ES-I3 (cell line): ENCODE measurements around the gene TLR7.

Experiments
- H3K36me3 ChIP-seq: 2 replicates; pipeline ENCODE4 v1.6.1; 2013; ENCODE audit warnings: mild to moderate bottlenecking, low read length, control low read depth, moderate library complexity; ENCODE audit not compliant: insufficient read depth
- H3K4me1 ChIP-seq: 2 replicates; pipeline ENCODE4 v1.6.1; 2013; ENCODE audit warnings: mild to moderate bottlenecking, control low read depth, low read length; ENCODE audit not compliant: insufficient read depth
- H3K9ac ChIP-seq: 2 replicates; pipeline ENCODE4 v1.6.1; 2013; ENCODE audit warnings: low read depth, mild to moderate bottlenecking, low read length, moderate library complexity
- H3K9me3 ChIP-seq: 2 replicates; pipeline ENCODE4 v1.6.1; 2013; ENCODE audit warnings: mild to moderate bottlenecking, low read length, moderate library complexity; ENCODE audit not compliant: control insufficient read depth, insufficient read depth

The TLR7 gene

GRCh38 chrX:12898073-12898472 is 31.2 kb downstream of the TLR7 start:
- Histone ChIP-seq H3K4me1 (peaks cover 14% of the 10 kb centered on the region; the same call in 1 of the 2 replicates), H3K9me3 (no peaks in the 10 kb centered on the region), H3K36me3 (no peaks in the 10 kb centered on the region), H3K9ac (no peak overlapping the region)

GRCh38 chrX:12899506-12899905 is 32.6 kb downstream of the TLR7 start:
- no peaks in the 10 kb centered on the region; the same call in 1 of the 2 replicates for H3K9me3 ChIP-seq
- H3K4me1 ChIP-seq: peaks cover 14% of the 10 kb centered on the region; the same call in 1 of the 2 replicates
- H3K9ac ChIP-seq: no peak overlapping the region; the same call in 1 of the 2 replicates
- H3K36me3 ChIP-seq: no peaks in the 10 kb centered on the region

GRCh38 chrX:12901486-12901885 is 34.6 kb downstream of the TLR7 start:
- H3K9ac ChIP-seq: no peak overlapping the region
- no peaks in the 10 kb centered on the region for H3K36me3 ChIP-seq
- H3K4me1 ChIP-seq: peaks cover 14% of the 10 kb centered on the region; the same call in 1 of the 2 replicates
- no peaks in the 10 kb centered on the region; the same call in 1 of the 2 replicates for H3K9me3 ChIP-seq

GRCh38 chrX:12903646-12904045 is 36.8 kb downstream of the TLR7 start:
- Histone ChIP-seq H3K9me3 (no peaks in the 10 kb centered on the region; the same call in 1 of the 2 replicates), H3K4me1 (peaks cover 11% of the 10 kb centered on the region; the same call in 1 of the 2 replicates), H3K9ac (no peak overlapping the region), H3K36me3 (no peaks in the 10 kb centered on the region)

GRCh38 chrX:12906046-12906761 is 39.3 kb downstream of the TLR7 start, which contains the start of gene TLR8:
TSS of gene TLR8 (plus strand) at chrX:12906620. CDS start at chrX:12906707, 87 bp downstream.
- H3K4me1 ChIP-seq: no peaks in the 10 kb centered on the region
- H3K9me3 ChIP-seq: no peaks in the 10 kb centered on the region; the same call in 1 of the 2 replicates
- no peaks in the 10 kb centered on the region for H3K36me3 ChIP-seq
- H3K9ac ChIP-seq: no peak within 1 kb of the TSS

GRCh38 chrX:12910423-12911121 is 43.7 kb downstream of the TLR7 start:
- Histone ChIP-seq H3K36me3 (no peaks in the 10 kb centered on the region), H3K9me3 (no peaks in the 10 kb centered on the region), H3K4me1 (no peaks in the 10 kb centered on the region), H3K9ac (no peak overlapping the region)

- Histone ChIP-seq H3K9me3 (no peaks in the 10 kb centered on the region), H3K4me1 (no peaks in the 10 kb centered on the region), H3K36me3 (no peaks in the 10 kb centered on the region), H3K9ac (no peak overlapping the region)
These were observed 44.2 kb downstream of the TLR7 start for GRCh38 chrX:12911122-12911470.

GRCh38 chrX:12912791-12913482 is 46.1 kb downstream of the TLR7 start:
- H3K9ac ChIP-seq: no peak overlapping the region
- no peaks in the 10 kb centered on the region for H3K36me3 ChIP-seq
- H3K9me3 ChIP-seq: no peaks in the 10 kb centered on the region
- H3K4me1 ChIP-seq: no peaks in the 10 kb centered on the region

- no peaks in the 10 kb centered on the region for H3K36me3 ChIP-seq
- no peak overlapping the region for H3K9ac ChIP-seq
- no peaks in the 10 kb centered on the region; the same call in 1 of the 2 replicates for H3K9me3 ChIP-seq
- no peaks in the 10 kb centered on the region for H3K4me1 ChIP-seq
These were observed 50.9 kb downstream of the TLR7 start for GRCh38 chrX:12917753-12918152.

GRCh38 chrX:12919051-12919450 is 52.2 kb downstream of the TLR7 start:
- Histone ChIP-seq H3K9me3 (no peaks in the 10 kb centered on the region; the same call in 1 of the 2 replicates), H3K4me1 (no peaks in the 10 kb centered on the region), H3K36me3 (no peaks in the 10 kb centered on the region), H3K9ac (no peak overlapping the region)

- Histone ChIP-seq H3K9me3 (no peaks in the 10 kb centered on the region; the same call in 1 of the 2 replicates), H3K4me1 (no peaks in the 10 kb centered on the region), H3K36me3 (no peaks in the 10 kb centered on the region), H3K9ac (no peak overlapping the region)
These were observed 52.7 kb downstream of the TLR7 start for GRCh38 chrX:12919620-12920019.

GRCh38 chrX:12920990-12921389 is 54.1 kb downstream of the TLR7 start:
- H3K9me3 ChIP-seq: no peaks in the 10 kb centered on the region; the same call in 1 of the 2 replicates
- H3K36me3 ChIP-seq: no peaks in the 10 kb centered on the region
- no peak overlapping the region for H3K9ac ChIP-seq
- H3K4me1 ChIP-seq: no peaks in the 10 kb centered on the region

- Histone ChIP-seq H3K36me3 (no peaks in the 10 kb centered on the region), H3K4me1 (no peaks in the 10 kb centered on the region), H3K9me3 (no peaks in the 10 kb centered on the region; the same call in 1 of the 2 replicates), H3K9ac (no peak overlapping the region)
These were observed 55.2 kb downstream of the TLR7 start for GRCh38 chrX:12921886-12922598.

- H3K9ac ChIP-seq: no peak overlapping the region
These were observed 55.7 kb downstream of the TLR7 start for GRCh38 chrX:12922599-12922919.

More at GRCh38 chrX:12922599-12922919, 55.7 kb downstream of the TLR7 start:
- Histone ChIP-seq H3K36me3 (no peaks in the 10 kb centered on the region), H3K4me1 (no peaks in the 10 kb centered on the region), H3K9me3 (no peaks in the 10 kb centered on the region; the same call in 1 of the 2 replicates)
